COLO668 (cell line): ENCODE data around the gene DDX52.
"Not testable (repeated sequence)": the region's sequence is repeated elsewhere in the genome, so short reads cannot be mapped to it uniquely, and the experiment has no call there.

Experiments
- DNase-seq: peaks from one replicate; lab custom pipeline; 2025; ENCODE audit not compliant: unreplicated experiment; lab: John Stamatoyannopoulos, UW

Gene DDX52

GRCh38 chr17:37643118-37643766 lies at the start of gene DDX52:
DDX52 (minus strand) TSS chr17:37643446; CDS start chr17:37643420, 26 bp downstream.
- peak; percentile 81 for DNase-seq

GRCh38 chr17:37691807-37692206 lies 48.6 kb upstream of the DDX52 start:
- no peak for DNase-seq

- no peak for DNase-seq
These were observed 46.1 kb upstream of the DDX52 start for GRCh38 chr17:37689317-37689716.

GRCh38 chr17:37683454-37683984 lies 40.3 kb upstream of the DDX52 start:
- DNase-seq, result no peak

GRCh38 chr17:37682007-37682406 lies 38.8 kb upstream of the DDX52 start:
- DNase-seq, result no peak

- not testable (repeated sequence) for DNase-seq
These were observed 36.7 kb upstream of the DDX52 start for GRCh38 chr17:37679995-37680394.

- no peak for DNase-seq
These were observed 34.8 kb upstream of the DDX52 start for GRCh38 chr17:37678036-37678435.

- DNase-seq, result no peak
These were observed 33.8 kb upstream of the DDX52 start for GRCh38 chr17:37677021-37677420.

- DNase-seq, result no peak
These were observed 33.1 kb upstream of the DDX52 start for GRCh38 chr17:37676115-37676925.

GRCh38 chr17:37674511-37674910 lies 31.3 kb upstream of the DDX52 start:
- no peak for DNase-seq

- no peak for DNase-seq
These were observed 30.1 kb upstream of the DDX52 start for GRCh38 chr17:37673386-37673785.

GRCh38 chr17:37672548-37673078 lies 29.4 kb upstream of the DDX52 start:
- DNase-seq, result no peak

GRCh38 chr17:37671824-37672547 lies 28.7 kb upstream of the DDX52 start:
- DNase-seq, result no peak

GRCh38 chr17:37671028-37671823 lies 28.0 kb upstream of the DDX52 start:
- no peak for DNase-seq

GRCh38 chr17:37667039-37667438 lies 23.8 kb upstream of the DDX52 start:
- no peak for DNase-seq

GRCh38 chr17:37664214-37664613 lies 21.0 kb upstream of the DDX52 start:
- no peak for DNase-seq

- DNase-seq, result no peak
These were observed 19.1 kb upstream of the DDX52 start for GRCh38 chr17:37662353-37662752.

- no peak for DNase-seq
These were observed 18.3 kb upstream of the DDX52 start for GRCh38 chr17:37661400-37662014.

GRCh38 chr17:37659925-37660324 lies 16.7 kb upstream of the DDX52 start:
- no peak for DNase-seq

- no peak for DNase-seq
These were observed 14.0 kb upstream of the DDX52 start for GRCh38 chr17:37657202-37657601.
